Endothelial cell of umbilical vein (primary cell): ENCODE measurements around the gene TEX11.
"Not testable (repeated sequence)": the region's sequence is repeated elsewhere in the genome, so short reads cannot be mapped to it uniquely, and the experiment has no call there.

Experiments
- CTCF ChIP-seq, 2 donors: IDR thresholded peaks; 1 replicate in 1 of 2; 2 replicates in 1 of 2; pipeline ENCODE4 v1.5.1; 2011; ENCODE audit warnings: low read length in 2 of 2, mild to moderate bottlenecking in 2 of 2, moderate library complexity in 2 of 2, control low read depth in 1 of 2, inconsistent platforms in 1 of 2, low read depth in 1 of 2; ENCODE audit not compliant: insufficient read depth in 1 of 2; ENCODE audit errors: extremely low read depth in 1 of 2
- EZH2 ChIP-seq: IDR thresholded peaks from 2 replicates; pipeline ENCODE4 v1.6.1; 2012; ENCODE audit warnings: borderline replicate concordance, low read depth, mild to moderate bottlenecking, moderate library complexity, low read length, inconsistent platforms; ENCODE audit not compliant: severe bottlenecking
- FOS ChIP-seq: IDR thresholded peaks from 2 replicates; pipeline ENCODE4 v1.6.1; 2011; ENCODE audit warnings: mild to moderate bottlenecking, low read length, moderate library complexity, borderline replicate concordance; ENCODE audit not compliant: insufficient read depth
- MYC ChIP-seq: IDR thresholded peaks from one replicate; pipeline ENCODE4 v1.6.1; 2011; ENCODE audit warnings: mild to moderate bottlenecking, low read depth, low read length
- POLR2A ChIP-seq: IDR thresholded peaks from 2 replicates; pipeline ENCODE4 v1.6.1; 2012; ENCODE audit warnings: low read depth, mild to moderate bottlenecking, control low read depth, low read length
- POLR2AphosphoS5 ChIP-seq: IDR thresholded peaks from 2 replicates; pipeline ENCODE4 v1.6.1; 2012; ENCODE audit warnings: low read depth, mild to moderate bottlenecking, control low read depth, low read length, moderate library complexity; ENCODE audit not compliant: insufficient read depth

GRCh38 chrX:70711336-70711735 is 197.2 kb downstream of the TEX11 start:
- not testable (repeated sequence) for TF ChIP-seq CTCF (IDR thresholded peaks at IDR 0.05; ENCODE audit: extremely low read depth in 1 of 2, insufficient read depth in 1 of 2, low read depth in 1 of 2, low read length in 2 of 2); EZH2; MYC; FOS; POLR2A; POLR2AphosphoS5
